Esophagus mucosa (tissue), 1 donor: ENCODE measurements around the gene TSSK3. TPM values are rescaled to one million over a fixed set of nuclear protein-coding genes. Genes with fewer than 3 reads are reported as not detected.
A peak's percentile ranks its signal among the peaks of the same experiment; 100 is the strongest.
"Not testable (repeated sequence)": the region's sequence is repeated elsewhere in the genome, so short reads cannot be mapped to it uniquely, and the experiment has no call there.

Source experiments
- ATAC-seq: fragments of 200-7000 bp; cut with Tn5 transposase; one replicate; pipeline ENCODE4 v1.9.1; 2020
- total RNA-seq: library from RNA; stranded (reverse); gene quantifications from one replicate; pipeline ENCODE4 v1.2.4, GENCODE V29; 2023
- donor health status: DM: yes; HTN: yes; CAD: no.

TSSK3 gene
- total RNA-seq, 1 donor from 2014 or later = 0.52 TPM

DNA sequence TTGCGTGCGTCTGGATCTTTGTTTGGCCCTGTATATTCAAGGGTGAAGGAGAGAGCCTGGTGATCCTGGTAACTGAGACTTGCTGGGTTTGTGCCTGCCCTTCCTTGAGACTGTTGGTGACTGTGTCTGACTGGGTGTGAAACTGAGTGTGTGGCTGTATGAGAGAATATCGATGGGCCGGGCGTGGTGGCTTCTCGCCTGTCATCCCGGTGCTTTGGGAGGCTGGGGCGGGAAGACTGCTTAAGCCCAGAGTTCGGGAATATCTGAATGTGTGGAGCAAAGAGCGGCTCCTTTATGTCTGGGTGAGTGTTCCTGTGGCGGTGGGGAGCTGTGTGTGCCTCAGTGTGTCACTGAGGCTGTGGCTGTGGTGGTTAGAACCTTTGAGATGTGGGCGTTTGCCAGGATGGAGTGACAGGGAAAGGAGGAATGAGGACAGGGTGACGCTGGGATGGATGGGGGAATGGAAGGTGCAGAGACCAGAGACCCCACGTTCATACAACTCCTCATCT lies 23.6 kb upstream of the TSSK3 start:
- no peak for ATAC-seq

GRCh38 chr1:32339363-32339978 lies 22.9 kb upstream of the TSSK3 start:
- peak; percentile 27 for ATAC-seq

GRCh38 chr1:32341186-32341757 lies 21.1 kb upstream of the TSSK3 start:
- no peak for ATAC-seq

- ATAC-seq = peak; percentile 22
Observed at GRCh38 chr1:32341971-32342370, 20.4 kb upstream of the TSSK3 start.

GRCh38 chr1:32342704-32343103 lies 19.6 kb upstream of the TSSK3 start:
- ATAC-seq = no peak

GRCh38 chr1:32345289-32345827 lies 17.0 kb upstream of the TSSK3 start:
- no peak for ATAC-seq

DNA sequence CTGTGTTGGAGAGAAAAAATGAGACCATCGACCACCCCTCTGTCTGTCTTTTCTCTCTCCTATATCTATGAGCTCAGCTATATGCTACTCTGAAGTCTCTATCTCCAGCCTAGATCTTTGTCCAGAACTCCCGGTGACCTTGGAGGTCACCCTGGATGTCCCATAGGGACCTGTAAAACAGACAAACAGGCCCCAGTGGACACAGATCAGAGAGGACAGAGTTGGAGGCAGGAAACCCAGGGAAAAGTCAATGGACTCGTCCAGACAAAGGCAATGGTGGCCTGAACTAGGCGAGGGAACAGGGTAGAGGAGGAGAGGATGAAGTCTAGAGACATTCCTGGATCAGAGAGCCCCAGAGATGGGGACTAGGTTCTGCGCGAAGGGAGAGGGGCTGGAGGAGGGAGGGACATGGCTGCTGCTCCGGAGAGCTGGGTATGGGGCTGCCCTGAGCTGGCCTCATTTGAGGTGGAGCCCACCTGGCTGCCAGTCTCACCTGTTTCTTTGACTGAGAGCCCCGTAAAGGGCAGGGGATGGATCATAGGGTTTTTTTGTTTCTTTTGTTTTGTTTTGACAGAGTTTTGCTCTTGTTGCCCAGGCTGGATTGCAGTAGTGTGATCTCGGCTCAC lies 15.7 kb upstream of the TSSK3 start:
- ATAC-seq = no peak

GRCh38 chr1:32349211-32349708 lies 13.1 kb upstream of the TSSK3 start:
- ATAC-seq = no peak

GRCh38 chr1:32350785-32351398 lies 11.4 kb upstream of the TSSK3 start:
- peak; percentile 79 for ATAC-seq

DNA sequence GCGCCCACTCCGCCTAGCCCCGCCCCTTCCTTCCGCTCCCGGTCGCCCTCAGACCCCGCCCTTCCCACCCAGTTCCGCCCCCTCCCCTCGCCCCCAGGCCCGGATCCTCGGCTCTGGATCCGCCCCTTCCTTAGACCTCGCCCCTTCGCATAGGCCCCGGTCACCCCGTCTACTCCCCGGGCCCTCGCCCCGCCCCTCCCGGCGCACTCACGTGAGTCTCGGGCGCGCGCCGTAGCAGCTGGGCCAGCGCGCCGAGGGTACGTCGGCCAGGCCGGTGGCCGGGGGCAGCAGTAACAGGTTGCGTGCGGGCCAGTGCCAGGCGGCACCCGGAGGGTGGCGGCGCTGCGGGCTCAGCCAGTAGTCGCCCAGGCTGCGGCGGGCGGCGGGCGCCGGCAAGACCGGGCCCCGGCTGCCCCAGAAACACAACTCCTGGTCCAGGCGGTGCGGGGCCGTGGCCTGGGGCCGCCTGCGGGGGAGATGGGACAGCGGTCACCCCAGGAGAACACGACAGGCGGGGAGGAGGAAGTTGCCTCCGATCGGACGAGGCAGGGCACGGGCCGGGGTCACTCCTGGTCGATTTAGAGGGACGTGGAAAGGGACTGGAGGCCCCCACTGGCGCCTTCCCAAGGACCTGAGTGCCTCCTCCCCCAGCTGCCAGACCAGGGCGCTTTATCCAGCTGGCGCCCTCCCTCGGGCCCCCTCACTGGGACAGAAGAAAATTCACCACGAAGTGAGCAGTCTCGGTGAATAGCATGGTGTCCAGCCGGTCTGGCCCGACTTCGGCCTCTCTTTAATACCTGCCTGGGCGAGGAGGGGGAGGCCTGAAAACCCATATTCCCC lies 10.7 kb upstream of the TSSK3 start:
- ATAC-seq = peak; percentile 95

DNA sequence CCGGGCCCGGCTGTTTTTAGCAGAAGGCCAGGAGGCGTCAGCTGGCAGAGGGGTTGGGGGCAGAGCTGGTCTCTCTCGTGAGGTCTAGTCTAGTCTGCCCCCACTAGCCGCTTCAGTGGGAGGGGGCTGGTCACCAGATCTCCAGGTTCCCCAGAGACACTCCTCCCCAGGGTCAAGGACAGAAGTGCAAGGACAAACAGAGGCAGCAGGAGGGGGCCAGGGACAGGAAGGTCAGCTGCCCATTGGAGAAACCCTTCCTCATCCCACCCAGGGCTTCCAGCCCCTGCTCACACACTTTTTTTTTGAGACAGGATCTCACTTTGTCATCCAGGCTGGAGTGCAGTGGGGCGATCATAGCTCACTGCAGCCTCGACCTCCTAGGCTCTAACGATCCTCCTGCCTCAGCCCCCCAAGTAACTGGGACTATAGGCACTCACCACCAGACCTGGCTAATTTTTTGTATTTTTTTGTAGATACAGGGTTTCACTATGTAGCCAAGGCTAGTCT lies 10.0 kb upstream of the TSSK3 start:
- no peak for ATAC-seq

- ATAC-seq = no peak
Observed at GRCh38 chr1:32352831-32353383, 9.4 kb upstream of the TSSK3 start.

GRCh38 chr1:32353431-32353830 lies 8.9 kb upstream of the TSSK3 start:
- no peak for ATAC-seq

- no peak for ATAC-seq
Observed at GRCh38 chr1:32353886-32354570, 8.3 kb upstream of the TSSK3 start.

GRCh38 chr1:32355778-32356177 lies 6.6 kb upstream of the TSSK3 start:
- not testable (repeated sequence) for ATAC-seq

GRCh38 chr1:32356478-32356877 lies 5.9 kb upstream of the TSSK3 start:
- ATAC-seq = no peak

DNA sequence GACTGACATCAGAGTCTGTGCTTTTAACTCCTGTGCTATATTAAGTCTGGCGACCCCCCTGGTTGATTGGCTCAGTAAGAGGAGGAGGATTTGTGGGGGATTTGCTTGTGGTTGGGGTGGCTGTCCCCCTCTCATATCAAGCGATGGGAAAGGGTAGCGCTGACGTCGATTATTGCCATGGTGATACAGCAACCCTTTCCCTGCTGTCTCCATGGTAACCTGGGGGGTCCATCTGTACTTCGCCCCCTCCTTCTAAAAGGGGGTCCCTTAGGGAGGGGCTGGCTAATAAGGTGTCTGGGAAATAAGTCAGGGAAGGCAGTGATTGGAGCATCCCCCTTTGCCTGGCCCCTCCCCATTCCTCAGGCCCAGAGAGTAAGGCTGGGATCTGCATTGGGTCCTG lies 4.7 kb upstream of the TSSK3 start:
- no peak for ATAC-seq

GRCh38 chr1:32358435-32358834 lies 3.9 kb upstream of the TSSK3 start:
- ATAC-seq = no peak

DNA sequence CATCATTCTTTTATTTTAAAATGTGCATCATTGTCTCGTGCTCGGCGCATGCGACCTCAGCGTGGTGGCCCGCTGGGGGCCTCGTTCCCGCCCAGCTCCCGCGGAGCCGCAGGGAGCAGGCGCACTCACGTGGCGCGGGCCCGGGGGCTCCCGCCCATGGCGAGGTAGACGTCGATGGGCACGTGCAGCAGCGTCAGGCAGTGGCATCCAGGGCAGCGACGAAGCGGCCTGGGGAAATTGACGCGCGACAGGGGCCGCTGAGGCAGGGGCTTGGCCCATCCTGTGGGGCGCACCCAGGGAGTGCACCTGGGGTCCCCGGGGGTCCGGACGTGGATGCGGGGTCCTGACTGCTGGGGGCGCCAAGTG lies 1.0 kb upstream of the TSSK3 start:
- ATAC-seq = no peak

DNA sequence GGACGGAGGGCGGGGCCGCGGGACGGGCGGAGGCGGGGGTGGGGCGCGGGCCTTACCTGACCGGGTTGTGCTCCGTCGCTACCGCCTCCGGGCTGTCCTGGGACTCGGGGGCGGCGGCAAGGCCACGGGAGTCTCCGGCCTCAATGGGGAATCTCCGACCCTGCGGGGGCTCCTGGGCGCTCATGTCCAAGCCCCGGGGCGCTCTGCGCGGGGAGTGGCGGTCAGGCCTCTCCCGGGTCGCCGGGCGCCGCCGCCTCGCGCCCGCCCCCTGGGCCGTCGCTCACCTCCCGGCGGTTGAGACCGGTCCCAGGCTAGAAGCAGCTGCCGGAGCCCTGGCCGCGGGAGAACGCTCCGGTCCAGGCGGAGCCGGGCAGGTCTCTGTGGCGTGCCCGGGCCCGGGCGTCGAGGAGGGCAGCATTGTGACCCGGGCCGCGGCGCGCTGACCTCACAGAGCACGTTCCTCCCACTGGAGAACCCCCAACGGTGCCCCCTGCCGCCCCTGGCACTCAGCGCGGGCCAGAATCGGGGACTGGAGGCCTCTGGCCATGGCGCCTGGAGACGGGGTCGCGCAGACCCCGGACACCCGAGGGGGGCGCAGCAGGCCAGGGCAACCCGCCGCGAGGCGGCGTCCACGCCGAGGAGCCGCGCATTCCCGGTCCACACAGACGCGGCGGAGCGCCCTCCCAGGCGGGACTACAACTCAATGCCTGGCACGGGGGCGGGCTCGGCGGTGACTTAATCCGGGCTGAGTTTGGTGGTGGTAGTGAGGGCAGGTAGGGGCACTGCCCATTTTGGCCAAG lies 465 bp upstream of the TSSK3 start:
- ATAC-seq = peak; percentile 63
